Hepatocyte (in vitro differentiated cells): ENCODE data around the gene FIP1L1. TPM values are rescaled to one million over a fixed set of nuclear protein-coding genes. Genes with fewer than 3 reads are reported as not detected.
A peak's percentile ranks its signal among the peaks of the same experiment; 100 is the strongest.

Experiments used
- DNase-seq: peaks from one replicate; pipeline ENCODE4 v3.0.0-alpha.2; 2016; ENCODE audit warnings: low spot score
- H2AFZ ChIP-seq: fragments of 200-600 bp; sonication (generic); 2 replicates; pipeline ENCODE4 v1.6.0; 2016; ENCODE audit warnings: antibody characterized with exemption, mild to moderate bottlenecking
- H3K27ac ChIP-seq: fragments of 200-600 bp; sonication (generic); 2 replicates; pipeline ENCODE4 v1.5.1; 2016; ENCODE audit warnings: mild to moderate bottlenecking
- H3K27me3 ChIP-seq: fragments of 200-600 bp; sonication (generic); 2 replicates; pipeline ENCODE4 v1.6.1; 2016
- H3K36me3 ChIP-seq: fragments of 200-600 bp; sonication (generic); replicated peaks from 2 replicates; pipeline ENCODE4 v1.5.1; 2016; ENCODE audit warnings: low read depth; ENCODE audit not compliant: insufficient read depth
- H3K4me1 ChIP-seq: fragments of 200-600 bp; sonication (generic); 2 replicates; pipeline ENCODE4 v1.5.1; 2016; ENCODE audit warnings: mild to moderate bottlenecking, moderate library complexity; ENCODE audit not compliant: insufficient read depth
- H3K4me2 ChIP-seq: fragments of 200-600 bp; sonication (generic); 2 replicates; pipeline ENCODE4 v1.6.0; 2016
- H3K4me3 ChIP-seq: fragments of 200-600 bp; sonication (generic); 2 replicates; pipeline ENCODE4 v1.5.1; 2016; ENCODE audit warnings: mild to moderate bottlenecking
- H3K79me2 ChIP-seq: fragments of 200-600 bp; sonication (generic); 2 replicates; pipeline ENCODE4 v1.6.0; 2017; ENCODE audit warnings: mild to moderate bottlenecking
- H3K9me2 ChIP-seq: fragments of 200-600 bp; sonication (generic); replicated peaks from 2 replicates; pipeline ENCODE4 v1.6.0; 2017; ENCODE audit warnings: mild to moderate bottlenecking; ENCODE audit not compliant: insufficient read depth
- H3K9me3 ChIP-seq: fragments of 200-600 bp; sonication (generic); 2 replicates; pipeline ENCODE4 v1.5.1; 2016; ENCODE audit warnings: low read depth, mild to moderate bottlenecking
- H4K20me1 ChIP-seq: fragments of 200-600 bp; sonication (generic); 2 replicates; pipeline ENCODE4 v1.6.0; 2016; ENCODE audit warnings: mild to moderate bottlenecking; ENCODE audit not compliant: insufficient read depth, poor library complexity, severe bottlenecking
- CTCF ChIP-seq: fragments of 200-600 bp; sonication (generic); IDR thresholded peaks from 2 replicates; pipeline ENCODE4 v1.5.1; 2016; ENCODE audit warnings: antibody characterized with exemption, mild to moderate bottlenecking; ENCODE audit not compliant: poor library complexity
- EZH2 ChIP-seq: fragments of 200-600 bp; sonication (generic); IDR thresholded peaks from 2 replicates; pipeline ENCODE4 v1.6.1; 2016; ENCODE audit warnings: antibody characterized with exemption, mild to moderate bottlenecking, borderline replicate concordance
- EZH2phosphoT487 ChIP-seq: fragments of 200-600 bp; sonication (generic); IDR thresholded peaks from one replicate; pipeline ENCODE4 v1.6.1; 2018; ENCODE audit warnings: antibody characterized with exemption, mild to moderate bottlenecking, low read depth, moderate library complexity; ENCODE audit not compliant: unreplicated experiment, severe bottlenecking
- WGBS: methylation state at CpG from one replicate; pipeline ENCODE4 v1.1.6; 2016; ENCODE audit warnings: low lambda C conversion rate; ENCODE audit errors: missing lambda C conversion rate; 5-methylcytosine and 5-hydroxymethylcytosine counted together
- polyA plus RNA-seq: library from polyadenylated mRNA; unstranded; fragments of >200 nt; fragmentation: Nextera tagmentation; extraction: Ambion mirVana; gene quantifications from 2 replicates; pipeline ENCODE4 v1.2.1, GENCODE V29; 2016
- total RNA-seq: library from RNA; depleted of rRNA; stranded (reverse); fragments of >200 nt; gene quantifications from 2 replicates; pipeline ENCODE4 v1.2.3, GENCODE V29; 2014

The FIP1L1 gene
- total and polyA plus RNA-seq, 2 experiments from 2014 or later, result 50.7 to 75.6 TPM

GRCh38 chr4:53507671-53508286 is 130.3 kb downstream of the FIP1L1 start:
- H3K4me1 ChIP-seq, result no peaks in the 10 kb centered on the region
- H3K27ac ChIP-seq, result no peak overlapping the region
- H2AFZ ChIP-seq, result no peak overlapping the region
- no peaks in the 10 kb centered on the region for H3K9me2 ChIP-seq
- H3K27me3 ChIP-seq, result no peaks in the 10 kb centered on the region
- no peaks in the 10 kb centered on the region for H3K36me3 ChIP-seq
- H3K79me2 ChIP-seq, result no peaks in the 10 kb centered on the region
- no peaks in the 10 kb centered on the region for H3K9me3 ChIP-seq
- H3K4me3 ChIP-seq, result no peak overlapping the region
- DNase-seq, result no peak
- 93% methylated on average over 17 of the region's 17 CpGs for WGBS
- no peaks in the 10 kb centered on the region for H4K20me1 ChIP-seq
- no peak for TF ChIP-seq EZH2
- no peak for TF ChIP-seq EZH2phosphoT487
- TF ChIP-seq CTCF, result no peak
- H3K4me2 ChIP-seq, result no peak overlapping the region

- H3K9me3 ChIP-seq, result no peaks in the 10 kb centered on the region
- H3K9me2 ChIP-seq, result no peaks in the 10 kb centered on the region
- no peaks in the 10 kb centered on the region for H3K79me2 ChIP-seq
- H3K4me2 ChIP-seq, result no peak overlapping the region
- no peaks in the 10 kb centered on the region for H3K36me3 ChIP-seq
- TF ChIP-seq EZH2 (no peak), CTCF (no peak), EZH2phosphoT487 (no peak)
- H3K4me3 ChIP-seq, result no peak overlapping the region
- WGBS, result 59% methylated on average over 1 of the region's 1 CpG
- no peak overlapping the region for H2AFZ ChIP-seq
- no peaks in the 10 kb centered on the region for H4K20me1 ChIP-seq
- no peak overlapping the region for H3K27ac ChIP-seq
- no peak for DNase-seq
- no peaks in the 10 kb centered on the region for H3K27me3 ChIP-seq
- no peaks in the 10 kb centered on the region for H3K4me1 ChIP-seq
Measured at GRCh38 chr4:53508446-53508845, 131.0 kb downstream of the FIP1L1 start.

- Histone ChIP-seq H3K4me2 (no peak overlapping the region), H3K4me3 (no peak overlapping the region), H3K9me3 (no peaks in the 10 kb centered on the region), H3K27me3 (no peaks in the 10 kb centered on the region), H3K9me2 (no peaks in the 10 kb centered on the region), H3K36me3 (no peaks in the 10 kb centered on the region), H3K4me1 (no peaks in the 10 kb centered on the region), H2AFZ (no peak overlapping the region), H4K20me1 (no peaks in the 10 kb centered on the region), H3K27ac (peak overlapping the region; percentile 8), H3K79me2 (no peaks in the 10 kb centered on the region)
- no peak for TF ChIP-seq EZH2
- no peak for TF ChIP-seq EZH2phosphoT487
- TF ChIP-seq CTCF, result no peak
- 33% methylated on average over 5 of the region's 5 CpGs for WGBS
- DNase-seq, result no peak
Measured at GRCh38 chr4:53510321-53510720, 132.9 kb downstream of the FIP1L1 start.

Other genes starting within 250 kb of the FIP1L1 start
- gene SCFD2, start 11.6 kb upstream of the FIP1L1 start, total RNA-seq, result 15.7 and 23.8 TPM in 2 replicates
- 5.6 and 8.4 TPM in 2 replicates for gene SCFD2, start 11.6 kb upstream of the FIP1L1 start, polyA plus RNA-seq
- 16.7 and 20.8 TPM in 2 replicates for gene LNX1, start 213.8 kb downstream of the FIP1L1 start, total RNA-seq
- 7.3 and 8.4 TPM in 2 replicates for gene LNX1, start 213.8 kb downstream of the FIP1L1 start, polyA plus RNA-seq